ENCODE results near the gene COL1A1.

DNA sequence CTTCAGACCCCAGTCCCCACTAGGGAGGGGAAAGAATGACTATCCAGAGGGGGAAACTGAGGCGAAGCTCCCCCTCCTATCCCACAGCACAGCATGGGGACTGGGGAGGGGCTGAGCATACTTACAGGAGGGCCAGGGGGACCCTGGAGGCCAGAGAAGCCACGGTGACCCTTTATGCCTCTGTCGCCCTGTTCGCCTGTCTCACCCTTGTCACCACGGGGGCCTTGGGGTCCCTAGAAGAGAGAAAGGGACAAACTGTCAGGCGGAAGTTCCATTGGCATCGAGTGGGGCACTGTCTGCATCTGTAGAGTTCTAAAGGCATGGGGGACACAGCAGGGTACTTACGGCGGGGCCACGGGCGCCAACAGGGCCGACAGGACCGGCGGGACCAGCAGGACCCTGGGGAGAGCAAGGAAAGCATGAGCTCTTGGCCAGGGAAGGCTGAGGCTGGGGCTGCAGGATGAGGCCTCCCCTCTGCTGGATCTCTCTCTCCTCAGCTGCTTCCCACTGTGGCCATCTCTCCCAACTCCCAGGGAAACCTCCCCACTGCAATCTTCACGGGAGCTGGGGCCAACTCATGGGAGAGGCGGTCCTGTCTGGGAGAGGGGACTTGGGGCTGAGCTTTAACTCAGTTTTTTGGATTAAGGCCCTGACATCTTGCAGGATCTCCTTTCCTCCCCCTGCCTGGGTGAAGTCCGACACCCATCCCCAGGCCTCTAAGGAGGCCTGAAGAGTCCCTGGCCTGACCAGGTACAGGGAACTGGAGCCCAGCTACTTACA lies 13.5 kb downstream of the COL1A1 start:
- TF ChIP-seq, protein P1, sequence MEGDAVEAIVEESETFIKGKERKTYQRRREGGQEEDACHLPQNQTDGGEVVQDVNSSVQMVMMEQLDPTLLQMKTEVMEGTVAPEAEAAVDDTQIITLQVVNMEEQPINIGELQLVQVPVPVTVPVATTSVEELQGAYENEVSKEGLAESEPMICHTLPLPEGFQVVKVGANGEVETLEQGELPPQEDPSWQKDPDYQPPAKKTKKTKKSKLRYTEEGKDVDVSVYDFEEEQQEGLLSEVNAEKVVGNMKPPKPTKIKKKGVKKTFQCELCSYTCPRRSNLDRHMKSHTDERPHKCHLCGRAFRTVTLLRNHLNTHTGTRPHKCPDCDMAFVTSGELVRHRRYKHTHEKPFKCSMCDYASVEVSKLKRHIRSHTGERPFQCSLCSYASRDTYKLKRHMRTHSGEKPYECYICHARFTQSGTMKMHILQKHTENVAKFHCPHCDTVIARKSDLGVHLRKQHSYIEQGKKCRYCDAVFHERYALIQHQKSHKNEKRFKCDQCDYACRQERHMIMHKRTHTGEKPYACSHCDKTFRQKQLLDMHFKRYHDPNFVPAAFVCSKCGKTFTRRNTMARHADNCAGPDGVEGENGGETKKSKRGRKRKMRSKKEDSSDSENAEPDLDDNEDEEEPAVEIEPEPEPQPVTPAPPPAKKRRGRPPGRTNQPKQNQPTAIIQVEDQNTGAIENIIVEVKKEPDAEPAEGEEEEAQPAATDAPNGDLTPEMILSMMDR (IDR thresholded peaks at IDR 0.05): no peak
- no peak for TF ChIP-seq POLR2A (IDR thresholded peaks at IDR 0.05)

Measured in body of pancreas (tissue), 4 donors.